Ascending aorta (tissue), 2 donors: ENCODE results near the gene ZNF74. TPM values are rescaled to one million over a fixed set of nuclear protein-coding genes. Genes with fewer than 3 reads are reported as not detected.

Experiments used
- DNase-seq, 2 donors: peaks; one replicate each; pipeline ENCODE4 v3.0.0-alpha.2; 2019; ENCODE audit warnings: low spot score in 2 of 2
- H3K27ac ChIP-seq, 2 donors: fragments of 200-600 bp; sonication (generic); one replicate each; pipeline ENCODE4 v1.5.1; 2016 to 2017; ENCODE audit warnings: mild to moderate bottlenecking in 1 of 2
- H3K27me3 ChIP-seq: fragments of 200-600 bp; sonication (generic); one replicate; pipeline ENCODE4 v1.5.1; 2017
- H3K36me3 ChIP-seq, 2 donors: fragments of 200-600 bp; sonication (generic); one replicate each; pipeline ENCODE4 v1.5.1; 2016
- H3K4me1 ChIP-seq, 2 donors: fragments of 200-600 bp; sonication (generic); one replicate each; pipeline ENCODE4 v1.5.1; 2016 to 2017; ENCODE audit warnings: mild to moderate bottlenecking in 1 of 2
- H3K4me3 ChIP-seq, 2 donors: fragments of 200-600 bp; sonication (generic); one replicate each; pipeline ENCODE4 v1.5.1; 2016 to 2017; ENCODE audit warnings: mild to moderate bottlenecking in 1 of 2
- H3K9me3 ChIP-seq, 2 donors: fragments of 200-600 bp; sonication (generic); one replicate each; pipeline ENCODE4 v1.5.1; 2016
- CTCF ChIP-seq, 3 experiments: fragments of 200-600 bp in 2 of 3; fragments of 450-650 bp in 1 of 3; sonication (generic) in 2 of 3; IDR thresholded peaks; one replicate each; pipeline ENCODE4 v1.5.1; 2016 to 2019; ENCODE audit warnings: antibody characterized with exemption in 3 of 3, mild to moderate bottlenecking in 1 of 3, moderate library complexity in 1 of 3
- intact Hi-C: fragments of 100-400 bp; cut with DNase I; formaldehyde crosslinking; loops from one replicate; pipeline ENCODE4 v1.15.1; 2023
- total RNA-seq: library from RNA; depleted of rRNA; stranded (reverse); fragments of >200 nt; gene quantifications from one replicate; pipeline ENCODE4 v1.1.0, GENCODE V29; 2016

Gene ZNF74
- total RNA-seq, 1 donor from 2014 or later: 28.9 TPM

GRCh38 chr22:20403779-20404140 is 9.8 kb downstream of the ZNF74 start:
- no peaks in the 10 kb centered on the region for H3K27me3 ChIP-seq
- H3K36me3 ChIP-seq: peaks cover 23 to 57% of the 10 kb centered on the region in 2 donors
- no peak overlapping the region for H3K4me3 ChIP-seq
- H3K27ac ChIP-seq: no peak overlapping the region
- intact Hi-C loops: no loop called here
- no peaks in the 10 kb centered on the region for H3K9me3 ChIP-seq
- DNase-seq: no peak
- no peaks in the 10 kb centered on the region for H3K4me1 ChIP-seq
- no peak for TF ChIP-seq CTCF (IDR thresholded peaks at IDR 0.05)

DNA sequence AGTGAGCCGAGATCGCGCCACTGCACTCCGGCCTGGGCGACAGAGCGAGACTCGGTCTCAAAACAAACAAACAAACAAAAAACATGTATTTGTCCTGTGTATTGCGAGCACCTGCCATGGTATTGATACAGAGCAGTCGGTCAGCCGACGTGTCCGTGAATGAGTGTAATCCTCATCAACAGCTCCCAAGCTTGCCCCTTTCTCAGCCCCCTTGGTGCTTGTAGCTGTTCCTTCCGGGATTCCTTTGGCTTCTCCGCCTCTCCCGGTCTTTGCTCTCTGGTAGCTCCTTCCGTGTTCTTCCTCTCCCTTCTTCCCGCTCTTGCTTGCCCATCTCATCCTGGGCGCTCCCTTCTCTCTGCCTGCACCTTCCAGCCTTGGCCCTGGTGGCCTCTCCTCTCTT is 10.9 kb downstream of the ZNF74 start:
- DNase-seq: peak in 1 of 2 donors; percentile 18
- no peak for TF ChIP-seq CTCF (IDR thresholded peaks at IDR 0.05)
- H3K36me3 ChIP-seq: peaks cover 23 to 57% of the 10 kb centered on the region in 2 donors
- no peak overlapping the region for H3K4me3 ChIP-seq
- H3K27ac ChIP-seq: no peak overlapping the region
- H3K4me1 ChIP-seq: no peaks in the 10 kb centered on the region
- no peaks in the 10 kb centered on the region for H3K9me3 ChIP-seq
- no peaks in the 10 kb centered on the region for H3K27me3 ChIP-seq
- intact Hi-C loops: no loop called here

DNA sequence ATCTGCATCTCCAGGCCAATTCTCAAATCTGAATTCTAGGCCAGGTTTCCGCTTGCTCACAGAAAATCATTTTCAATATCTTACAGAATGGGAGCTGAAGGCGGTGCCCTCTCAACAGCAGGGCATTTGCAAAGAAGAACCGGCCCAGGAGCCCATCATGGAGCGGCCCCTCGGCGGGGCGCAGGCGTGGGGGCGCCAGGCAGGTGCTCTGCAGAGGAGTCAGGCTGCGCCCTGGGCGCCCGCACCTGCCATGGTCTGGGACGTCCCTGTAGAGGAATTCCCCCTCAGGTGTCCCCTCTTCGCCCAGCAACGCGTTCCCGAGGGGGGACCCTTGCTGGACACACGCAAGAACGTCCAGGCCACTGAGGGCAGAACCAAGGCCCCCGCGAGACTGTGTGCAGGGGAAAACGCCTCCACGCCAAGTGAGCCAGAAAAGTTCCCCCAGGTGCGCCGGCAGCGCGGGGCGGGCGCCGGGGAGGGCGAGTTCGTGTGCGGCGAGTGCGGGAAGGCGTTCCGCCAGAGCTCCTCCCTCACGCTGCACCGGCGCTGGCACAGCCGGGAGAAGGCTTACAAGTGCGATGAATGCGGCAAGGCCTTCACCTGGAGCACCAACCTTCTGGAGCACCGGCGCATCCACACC is 11.5 kb downstream of the ZNF74 start:
- no peak overlapping the region for H3K4me3 ChIP-seq
- peaks cover 23 to 57% of the 10 kb centered on the region in 2 donors for H3K36me3 ChIP-seq
- peak in 1 of 2 donors; percentile 51 for DNase-seq
- no peak overlapping the region for H3K27ac ChIP-seq
- no peak for TF ChIP-seq CTCF (IDR thresholded peaks at IDR 0.05)
- H3K9me3 ChIP-seq: no peaks in the 10 kb centered on the region
- H3K4me1 ChIP-seq: no peaks in the 10 kb centered on the region
- intact Hi-C loops: no loop called here
- H3K27me3 ChIP-seq: no peaks in the 10 kb centered on the region

DNA sequence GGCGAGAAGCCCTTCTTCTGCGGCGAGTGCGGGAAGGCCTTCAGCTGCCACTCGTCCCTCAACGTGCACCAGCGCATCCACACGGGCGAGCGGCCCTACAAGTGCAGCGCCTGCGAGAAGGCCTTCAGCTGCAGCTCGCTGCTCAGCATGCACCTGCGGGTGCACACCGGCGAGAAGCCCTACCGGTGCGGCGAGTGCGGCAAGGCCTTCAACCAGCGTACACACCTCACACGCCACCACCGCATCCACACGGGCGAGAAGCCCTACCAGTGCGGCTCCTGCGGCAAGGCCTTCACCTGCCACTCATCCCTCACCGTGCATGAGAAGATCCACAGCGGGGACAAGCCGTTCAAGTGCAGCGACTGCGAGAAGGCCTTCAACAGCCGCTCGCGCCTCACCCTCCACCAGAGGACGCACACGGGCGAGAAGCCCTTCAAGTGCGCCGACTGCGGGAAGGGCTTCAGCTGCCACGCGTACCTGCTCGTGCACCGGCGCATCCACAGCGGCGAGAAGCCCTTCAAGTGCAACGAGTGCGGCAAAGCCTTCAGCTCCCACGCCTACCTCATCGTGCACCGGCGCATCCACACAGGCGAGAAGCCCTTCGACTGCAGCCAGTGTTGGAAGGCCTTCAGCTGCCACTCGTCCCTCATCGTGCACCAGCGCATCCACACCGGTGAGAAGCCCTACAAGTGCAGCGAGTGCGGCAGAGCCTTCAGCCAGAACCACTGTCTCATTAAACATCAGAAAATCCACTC is 12.2 kb downstream of the ZNF74 start:
- peaks cover 23 to 56% of the 10 kb centered on the region in 2 donors for H3K36me3 ChIP-seq

GRCh38 chr22:20406686-20407408 is 12.9 kb downstream of the ZNF74 start:
- Histone ChIP-seq H3K27ac (no peak overlapping the region), H3K4me1 (no peaks in the 10 kb centered on the region), H3K36me3 (peaks cover 23 to 49% of the 10 kb centered on the region in 2 donors), H3K9me3 (no peaks in the 10 kb centered on the region), H3K27me3 (no peaks in the 10 kb centered on the region), H3K4me3 (no peak overlapping the region)
- DNase-seq: peak in 1 of 2 donors; percentile 57
- TF ChIP-seq CTCF (IDR thresholded peaks at IDR 0.05): no peak
- intact Hi-C loops: no loop called here

More for the DNA sequence above, 12.2 kb downstream of the ZNF74 start:
- intact Hi-C loops: no loop called here
- Histone ChIP-seq H3K27ac (no peak overlapping the region), H3K27me3 (no peaks in the 10 kb centered on the region), H3K9me3 (no peaks in the 10 kb centered on the region), H3K4me1 (no peaks in the 10 kb centered on the region), H3K4me3 (no peak overlapping the region)
- peak in 1 of 2 donors; percentile 46 for DNase-seq
- TF ChIP-seq CTCF (IDR thresholded peaks at IDR 0.05): no peak
